ENCODE results near the gene ADAMTS20.

The ADAMTS20 gene

DNA sequence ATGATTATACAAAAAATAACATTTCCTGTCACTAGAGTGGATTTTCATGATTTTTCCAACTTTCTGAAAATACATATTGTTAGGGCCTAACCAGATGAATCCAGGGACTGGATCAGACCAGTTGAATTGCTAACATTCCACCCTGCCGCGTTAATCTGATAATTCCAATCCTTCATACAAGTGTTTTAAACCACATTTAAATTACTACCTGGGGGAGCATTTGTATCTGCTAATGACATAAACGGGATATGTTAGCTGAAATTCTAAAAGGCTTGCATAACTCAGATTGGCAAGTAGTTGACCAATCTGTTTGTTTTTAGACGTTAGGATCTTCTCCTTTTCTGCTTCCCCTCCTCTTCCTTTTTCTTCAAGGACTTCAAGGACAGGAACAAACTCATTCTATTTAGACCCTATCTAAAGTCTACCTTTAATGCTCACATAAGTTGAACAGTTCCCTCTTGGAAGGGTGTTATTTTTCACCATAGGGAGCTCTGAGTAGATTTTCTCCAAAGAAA is 239.0 kb downstream of the ADAMTS20 start:
- ATAC-seq, result no peak

DNA sequence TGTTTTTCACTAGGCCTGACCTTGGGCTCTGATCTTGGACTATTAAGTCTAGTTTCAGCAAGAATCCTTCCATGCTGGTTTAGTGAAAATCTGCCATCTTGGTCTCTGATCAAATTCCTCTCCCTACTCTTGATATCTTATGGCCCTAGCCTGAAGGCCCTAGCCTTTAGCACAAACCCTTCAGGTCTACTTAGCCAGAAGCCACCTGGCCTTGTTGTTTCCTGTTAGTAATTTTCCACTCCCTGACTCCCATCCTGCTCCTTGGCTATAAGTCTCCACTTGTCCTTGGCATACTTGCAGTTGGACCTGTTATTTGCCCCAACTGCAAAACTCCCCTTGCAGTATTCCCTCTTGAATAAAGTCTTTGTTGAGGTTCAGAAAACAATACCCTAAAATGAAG is 241.4 kb downstream of the ADAMTS20 start:
- ATAC-seq, result no peak

DNA sequence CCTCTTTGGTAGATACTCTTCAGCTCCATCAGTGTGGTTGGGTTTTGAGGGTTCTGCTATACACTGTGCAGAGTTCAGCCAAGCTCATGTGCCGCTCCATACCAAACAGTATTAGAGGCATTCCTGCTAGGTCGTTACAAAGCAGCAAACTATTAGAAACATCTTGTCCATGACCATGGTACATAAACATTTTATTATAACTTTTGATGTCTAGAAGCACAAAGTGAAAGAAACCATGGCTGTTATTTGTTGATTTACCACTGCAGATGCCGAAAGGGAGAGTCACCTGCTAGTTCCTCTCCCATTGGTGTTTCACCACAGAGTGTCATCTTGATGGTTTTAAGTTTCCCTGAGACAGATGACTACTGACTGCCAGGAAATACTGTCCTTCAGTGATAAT is 242.0 kb downstream of the ADAMTS20 start:
- no peak for ATAC-seq

DNA sequence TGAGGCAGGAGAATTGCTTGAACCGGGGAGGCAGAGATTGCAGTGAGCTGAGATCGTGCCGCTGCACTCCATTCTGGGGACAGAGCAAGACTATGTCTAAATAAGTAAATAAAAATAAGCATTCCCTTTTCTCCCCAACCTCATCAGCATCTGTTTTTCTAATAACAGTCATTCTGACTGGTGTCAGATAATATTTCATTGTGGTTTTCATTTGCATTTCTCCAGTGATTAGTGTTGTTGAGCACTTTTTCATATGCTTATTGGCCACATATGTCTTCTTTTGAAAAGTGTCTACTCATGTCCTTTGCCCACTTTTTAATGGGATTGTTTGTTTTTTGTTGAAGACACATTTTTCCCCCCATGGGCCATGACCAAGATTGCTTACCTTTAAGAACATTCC is 243.2 kb downstream of the ADAMTS20 start:
- ATAC-seq, result no peak

DNA sequence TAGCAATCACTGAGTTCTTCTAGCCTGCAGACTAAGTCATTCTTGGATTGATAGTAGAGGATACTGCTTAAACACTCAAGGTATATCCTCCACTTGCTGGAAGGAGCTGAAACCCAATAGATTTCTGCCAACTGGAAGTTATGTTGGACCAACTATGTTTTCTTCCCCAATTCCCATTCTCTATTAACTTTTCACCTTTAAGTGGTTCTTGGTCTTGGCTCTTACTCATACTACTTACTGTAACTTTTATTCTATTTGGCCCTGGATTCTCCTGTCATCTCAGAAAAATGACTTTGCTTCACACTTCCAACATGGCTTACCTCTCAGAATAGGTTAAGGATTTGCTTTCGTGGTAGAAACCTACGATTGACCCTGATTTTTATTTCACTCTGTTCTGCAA is 244.9 kb downstream of the ADAMTS20 start:
- ATAC-seq, result no peak

DNA sequence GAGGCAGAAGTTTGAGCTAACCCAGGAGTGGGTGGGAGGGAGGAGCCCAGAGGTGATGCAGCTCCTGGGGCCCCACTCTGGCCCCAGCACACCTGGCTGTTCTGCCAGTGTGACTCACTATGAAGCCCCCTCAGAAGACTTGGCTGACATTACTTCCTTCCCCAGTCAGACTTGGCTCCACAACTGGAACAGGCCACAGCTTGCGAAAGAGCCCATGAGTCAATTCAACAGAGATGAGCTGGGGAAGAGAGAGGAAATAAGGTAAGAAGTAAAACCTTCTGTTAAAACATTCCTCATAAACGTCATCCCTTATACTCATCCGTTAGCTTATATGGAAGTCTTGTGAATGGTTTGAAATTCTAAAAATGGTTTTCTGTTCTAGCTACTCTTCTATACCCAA is 245.9 kb downstream of the ADAMTS20 start:
- ATAC-seq, result no peak

DNA sequence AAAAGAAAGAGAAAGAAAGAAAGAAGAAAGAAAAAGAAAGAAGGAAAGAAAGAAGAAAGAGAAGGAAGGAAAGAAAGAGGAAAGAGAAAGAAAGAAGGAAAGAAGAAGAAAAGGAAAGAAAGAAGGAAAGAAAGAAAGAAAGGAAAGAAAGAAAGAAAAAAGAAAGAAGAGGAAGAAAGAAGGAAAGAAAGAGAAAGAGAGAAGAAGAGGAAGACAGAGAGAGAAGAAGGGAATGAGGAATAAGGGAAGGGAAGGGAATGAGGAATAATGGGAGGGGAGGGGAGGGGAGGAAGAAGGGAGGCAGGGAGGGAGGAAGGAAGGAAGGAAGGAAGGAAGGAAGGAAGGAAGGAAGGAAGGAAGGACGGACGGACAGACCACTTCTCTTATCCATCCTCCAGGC is 246.9 kb downstream of the ADAMTS20 start:
- ATAC-seq, result no peak
